GM18951 (cell line): ENCODE measurements around the gene PNKD.

ENCODE experiments used
- POLR2A ChIP-seq: IDR thresholded peaks from 4 replicates; pipeline ENCODE4 v1.6.1; 2011; ENCODE audit warnings: mild to moderate bottlenecking; ENCODE audit not compliant: insufficient read length, insufficient read depth; ENCODE audit errors: extremely low read depth
- in situ Hi-C: fragments of 300-500 bp; cut with MboI; formaldehyde crosslinking; loops from one replicate; pipeline ENCODE4 v1.12.0; 2022; ENCODE audit warnings: low sequenced_read_pairs, mixed read lengths, inconsistent platforms; ENCODE audit not compliant: unreplicated experiment

The PNKD gene

DNA sequence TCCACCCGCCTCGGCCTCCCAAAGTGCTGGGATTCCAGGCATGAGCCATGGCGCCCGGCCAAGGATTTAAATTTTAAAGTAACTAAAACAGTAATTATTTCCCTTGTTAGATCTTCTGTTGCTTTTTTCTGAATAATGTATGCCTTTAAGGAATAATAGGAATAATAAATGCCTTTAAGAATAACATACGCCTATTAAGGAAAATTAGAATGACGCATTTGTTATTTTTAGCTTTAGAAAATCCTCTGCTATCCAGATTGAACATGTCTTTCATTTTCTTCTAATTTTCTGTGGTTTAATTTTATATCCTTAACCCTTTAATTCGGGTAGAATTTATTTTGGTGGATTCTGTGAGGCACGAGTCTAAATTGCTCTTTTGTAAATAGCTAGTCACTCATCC is 45.1 kb downstream of the PNKD start:
- in situ Hi-C loops = loop anchor here (10.0 kb wide), 1 partner anchor 69 kb away; the partner anchor contains the start of gene SLC11A1
- TF ChIP-seq POLR2A = no peak

DNA sequence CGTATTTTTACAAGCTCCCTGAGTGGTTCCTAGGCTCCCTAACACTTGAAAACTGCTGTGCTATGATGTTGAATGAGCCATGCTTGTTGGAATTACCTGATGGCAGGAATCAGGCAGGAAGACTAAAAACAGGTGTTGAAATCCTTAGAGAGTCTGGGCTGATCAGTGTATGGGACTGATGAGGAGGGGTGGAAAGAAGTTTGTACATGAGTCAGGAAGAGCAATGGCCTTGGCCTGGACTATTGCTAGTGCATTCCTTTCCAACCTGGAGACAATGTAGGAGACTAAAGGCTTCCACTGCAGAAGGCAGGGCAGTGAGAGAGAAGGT is 46.9 kb downstream of the PNKD start:
- in situ Hi-C loops = loop anchor here (10.0 kb wide), 1 partner anchor 68 kb away; the partner anchor contains the start of gene SLC11A1
- TF ChIP-seq POLR2A = no peak

DNA sequence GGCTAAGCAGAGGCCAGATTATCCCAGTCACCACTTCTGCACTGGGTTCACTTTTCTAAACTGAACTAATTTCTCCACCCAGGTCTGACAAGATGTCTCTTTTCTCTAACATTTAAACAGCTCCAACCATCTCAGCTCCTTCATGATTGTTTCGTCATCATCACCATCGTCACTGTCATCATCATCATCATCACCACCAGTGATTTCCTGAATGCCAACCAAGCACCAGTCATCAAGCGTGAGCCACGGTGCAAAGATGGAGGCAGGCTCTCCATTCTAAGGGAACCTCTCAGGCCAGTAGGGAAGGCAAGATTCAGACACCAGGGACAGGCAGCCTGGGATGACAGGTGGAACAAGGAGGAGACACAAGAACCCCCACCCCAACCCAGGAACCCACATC is 47.5 kb downstream of the PNKD start:
- in situ Hi-C loops = loop anchor here (10.0 kb wide), 1 partner anchor 67 kb away; the partner anchor contains the start of gene SLC11A1
- no peak for TF ChIP-seq POLR2A

DNA sequence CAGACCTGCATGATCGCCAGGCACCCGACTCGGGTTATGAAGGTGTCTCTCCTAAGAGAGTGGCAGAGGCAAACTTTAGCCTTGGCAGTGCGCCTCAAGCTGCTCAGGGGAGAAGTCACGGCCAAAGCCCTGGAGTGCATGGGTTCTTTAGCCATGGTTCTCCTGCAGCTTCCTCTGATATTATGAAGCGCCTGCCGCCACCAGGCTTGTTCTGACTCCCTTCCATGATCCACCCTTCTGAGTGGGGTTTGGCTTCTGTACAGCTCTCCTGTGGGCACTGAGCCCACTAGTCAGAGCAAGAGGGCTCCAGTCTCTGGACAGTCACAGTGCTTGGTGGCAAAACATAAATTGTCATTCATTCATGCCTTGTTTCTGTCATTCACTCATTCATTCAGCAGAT is 47.9 kb downstream of the PNKD start:
- in situ Hi-C loops = loop anchor here (10.0 kb wide), 1 partner anchor 67 kb away; the partner anchor contains the start of gene SLC11A1
- no peak for TF ChIP-seq POLR2A

DNA sequence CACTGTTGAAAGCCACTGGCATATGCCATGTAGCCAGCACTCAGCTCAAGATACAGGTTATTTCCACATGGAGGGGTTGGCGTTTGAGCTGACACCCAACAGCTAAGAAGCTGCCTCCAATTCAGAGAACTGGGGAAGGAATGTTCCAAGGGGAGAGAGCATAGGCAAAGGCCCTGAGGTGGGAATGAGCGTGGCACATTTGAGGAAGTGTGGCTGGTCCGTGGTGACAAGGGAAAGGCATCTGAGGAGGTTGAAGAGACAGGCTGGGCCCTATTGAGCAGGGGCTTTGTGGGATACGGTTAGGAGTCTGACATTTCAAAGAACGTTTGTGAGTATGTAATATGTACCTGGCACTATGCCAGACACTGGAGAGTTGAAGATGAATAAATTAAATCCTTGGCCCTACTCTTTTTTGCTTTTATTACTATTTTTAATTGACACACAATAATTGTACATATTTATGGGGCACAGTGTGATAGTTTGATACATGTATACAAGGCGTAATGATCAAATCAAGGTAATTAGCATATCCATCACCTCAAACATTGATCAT is 49.6 kb downstream of the PNKD start:
- TF ChIP-seq POLR2A = no peak
- in situ Hi-C loops = loop anchor here (10.0 kb wide), 1 partner anchor 65 kb away; the partner anchor contains the start of gene SLC11A1

DNA sequence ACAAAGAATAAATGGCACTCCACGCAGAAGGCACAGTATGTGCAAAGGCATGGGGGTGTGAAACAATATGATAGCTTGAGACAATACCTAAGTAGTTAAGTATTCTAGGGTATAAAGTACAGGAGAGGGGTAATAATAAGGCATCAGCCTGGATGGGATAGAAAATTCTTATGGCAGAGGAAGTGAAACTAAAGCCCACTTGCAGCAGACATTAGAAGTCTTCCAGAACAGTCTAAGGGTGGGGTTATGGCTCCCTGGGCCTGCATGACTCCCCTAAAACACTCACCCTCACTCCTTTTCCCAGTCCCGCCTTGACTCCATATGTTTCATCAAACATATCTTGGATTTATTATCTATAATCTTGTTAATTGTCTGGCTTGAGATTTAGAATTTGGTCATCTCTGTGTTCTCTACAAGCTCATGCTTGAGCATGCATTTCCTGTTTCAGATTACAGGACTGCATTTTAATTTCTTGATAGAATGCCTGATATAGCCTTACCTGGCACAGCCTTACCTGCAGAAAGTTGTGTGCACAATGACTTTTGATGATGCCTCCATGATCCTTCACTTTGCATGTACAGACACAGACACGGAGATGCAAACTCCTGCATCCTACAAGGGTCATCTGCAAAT is 50.5 kb downstream of the PNKD start:
- in situ Hi-C loops = no loop called here
- TF ChIP-seq POLR2A = no peak

DNA sequence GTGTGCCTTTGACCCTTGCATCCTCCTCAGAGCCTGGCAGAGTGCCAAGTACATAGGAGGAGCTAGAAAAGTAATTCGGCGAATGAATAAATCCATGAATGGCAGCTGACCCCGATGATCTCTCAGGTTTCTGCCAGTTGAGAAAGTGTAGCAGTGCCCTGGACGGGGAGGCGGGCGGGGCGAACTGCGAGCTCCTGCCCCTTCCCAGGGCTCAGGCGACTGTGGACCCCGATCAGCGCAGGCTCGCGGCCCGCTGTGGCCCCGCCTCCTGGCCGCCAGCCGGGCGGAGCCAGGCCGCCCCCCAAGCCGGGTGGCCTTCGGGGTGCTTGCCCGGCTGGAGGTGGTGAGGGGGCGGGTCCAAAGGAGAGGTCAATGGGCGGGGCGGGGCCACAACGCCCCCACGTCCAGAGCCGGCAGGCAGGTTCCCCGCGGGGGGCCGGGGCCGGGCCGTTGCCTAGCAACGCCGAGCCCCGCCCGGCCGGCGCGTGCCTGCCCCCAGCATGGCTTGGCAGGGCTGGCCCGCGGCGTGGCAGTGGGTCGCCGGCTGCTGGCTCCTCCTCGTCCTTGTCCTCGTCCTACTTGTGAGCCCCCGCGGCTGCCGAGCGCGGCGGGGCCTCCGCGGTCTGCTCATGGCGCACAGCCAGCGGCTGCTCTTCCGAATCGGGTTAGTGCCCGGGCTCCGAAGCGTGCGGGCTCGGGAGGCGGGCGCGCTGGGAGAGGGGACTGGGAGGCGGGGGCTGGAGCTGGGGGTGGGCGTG is 52.6 kb downstream of the PNKD start:
- in situ Hi-C loops = no loop called here
- peak; percentile 53 for TF ChIP-seq POLR2A

DNA sequence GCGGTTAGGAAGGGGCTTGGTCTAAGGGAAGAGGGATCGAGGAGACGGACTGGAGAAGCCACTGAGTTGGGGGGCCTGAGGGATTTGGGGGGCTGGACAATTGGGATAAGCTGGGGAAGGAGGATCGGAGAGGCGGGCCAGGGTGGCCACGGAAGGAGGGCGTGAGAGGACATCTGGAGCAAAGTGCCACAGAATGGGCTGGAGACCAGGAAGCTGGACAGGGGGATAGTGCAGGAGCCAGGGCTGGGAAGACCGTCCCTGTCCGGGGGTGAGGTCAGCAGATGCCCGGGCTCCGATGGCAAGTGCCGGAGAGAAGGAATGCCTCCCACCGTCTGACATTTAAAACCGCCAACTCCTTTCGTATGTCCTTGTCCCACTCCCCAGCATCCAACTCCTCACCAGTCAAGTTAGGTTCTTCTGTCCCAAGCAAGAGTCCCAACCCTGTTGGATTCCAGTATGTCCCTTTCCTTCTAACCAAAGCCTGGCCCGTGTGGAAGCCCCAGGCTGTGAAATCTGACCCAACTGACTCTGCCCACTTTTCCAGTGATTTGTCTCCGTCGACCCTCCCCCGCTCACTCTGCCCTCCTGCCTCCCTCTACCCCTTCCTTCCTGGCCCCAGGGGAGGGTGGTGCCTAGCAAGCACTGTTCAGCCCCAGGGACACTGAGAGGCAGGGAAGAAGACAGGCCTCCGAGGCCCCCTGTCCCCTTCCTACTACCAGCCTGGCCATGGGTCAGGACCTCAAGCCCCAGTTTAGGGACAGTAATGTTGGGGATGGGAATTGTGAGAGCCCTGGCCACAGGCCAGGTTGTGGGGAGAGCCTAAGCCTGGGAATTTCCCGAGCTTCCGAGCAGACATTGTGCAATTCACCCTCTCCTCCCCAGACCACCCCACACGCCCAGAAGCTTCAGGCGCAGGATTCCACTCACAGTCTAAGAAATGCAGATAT is 53.5 kb downstream of the PNKD start:
- in situ Hi-C loops = no loop called here

DNA sequence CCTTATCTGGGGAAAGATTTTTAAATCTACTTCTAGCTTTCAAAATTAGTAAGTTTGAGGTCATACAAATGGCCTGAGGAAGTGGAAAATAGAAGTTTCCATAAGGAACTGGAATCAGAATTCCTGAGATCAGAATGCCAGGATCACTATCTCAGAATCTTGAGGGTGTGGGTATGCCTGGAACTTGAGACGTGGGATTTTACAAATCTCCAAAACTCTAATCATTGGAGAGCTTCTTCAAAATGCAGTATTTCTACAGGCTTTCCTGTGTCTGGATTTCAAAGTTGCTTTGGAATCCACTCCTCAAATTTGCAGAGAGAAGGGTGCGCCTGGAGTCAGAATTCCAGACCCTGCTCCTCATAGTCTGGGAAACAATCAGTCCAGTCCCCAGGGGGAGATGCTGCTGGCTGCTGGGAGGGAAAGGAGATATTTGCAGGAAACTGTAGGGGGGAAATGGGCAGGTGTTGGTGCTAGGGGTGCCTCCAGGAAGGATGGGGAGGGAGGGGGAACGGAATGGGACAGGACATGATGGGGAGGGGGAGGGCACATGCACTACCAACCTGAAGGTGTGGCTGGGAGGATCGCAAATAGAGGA is 55.3 kb downstream of the PNKD start:
- TF ChIP-seq POLR2A = no peak
- in situ Hi-C loops = no loop called here

More for the DNA sequence above, 53.5 kb downstream of the PNKD start:
- TF ChIP-seq POLR2A = no peak

DNA sequence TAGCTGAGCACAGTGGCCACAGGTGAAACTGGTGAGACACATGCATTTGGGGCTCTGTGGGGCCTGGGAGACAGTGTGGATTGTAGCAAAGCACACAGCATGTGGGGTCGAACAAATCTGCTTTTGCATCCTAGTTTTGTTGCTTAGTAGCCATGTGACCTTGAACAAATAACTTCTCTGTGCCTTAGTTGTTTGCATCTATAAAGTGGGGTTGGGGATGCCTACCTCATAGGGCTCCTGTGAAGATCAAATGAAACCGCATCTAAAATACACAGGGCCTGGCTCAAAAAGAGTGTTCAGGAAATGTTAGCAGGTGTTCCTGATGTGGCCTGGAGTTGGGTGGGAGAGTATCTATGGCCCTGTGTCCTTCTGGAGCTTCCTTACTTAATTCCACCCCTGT is 56.0 kb downstream of the PNKD start:
- no peak for TF ChIP-seq POLR2A
- in situ Hi-C loops = no loop called here

DNA sequence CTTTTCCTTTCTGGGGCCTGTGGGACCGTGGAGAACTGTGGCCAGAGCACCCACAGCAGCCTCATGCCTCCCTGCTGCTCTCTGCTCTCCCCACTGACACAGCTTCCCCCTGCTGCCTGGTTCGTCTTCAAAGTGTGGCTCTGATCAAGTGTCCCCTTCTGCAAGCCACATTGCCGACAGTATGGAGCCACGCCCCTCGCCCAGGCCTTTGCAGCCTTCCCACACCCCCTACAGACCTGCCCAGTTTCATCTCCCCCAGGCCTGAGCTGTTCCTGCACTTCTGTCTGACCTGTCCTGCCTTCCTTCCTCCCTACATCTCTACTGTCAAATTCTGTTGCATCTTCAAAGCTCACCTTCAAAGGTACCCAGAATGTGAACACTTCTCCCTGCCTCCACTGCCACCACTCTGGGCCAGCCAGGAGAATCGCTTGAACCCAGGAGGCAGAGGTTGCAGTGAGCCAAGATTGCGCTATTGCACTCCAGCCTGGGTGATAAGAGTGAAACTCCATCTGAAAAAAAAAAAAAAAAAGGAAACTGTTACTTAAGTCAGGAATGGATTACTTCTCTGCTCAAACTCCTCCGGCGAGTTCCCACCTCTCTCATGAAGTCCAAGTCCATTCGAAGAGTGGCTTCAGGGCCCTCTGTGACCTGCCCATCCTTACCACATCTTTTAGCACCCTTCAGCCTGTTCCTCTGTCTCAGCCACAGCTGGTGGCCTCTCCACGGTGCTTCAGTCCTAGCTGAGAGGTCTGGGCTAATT is 57.3 kb downstream of the PNKD start:
- no peak for TF ChIP-seq POLR2A
- in situ Hi-C loops = no loop called here

DNA sequence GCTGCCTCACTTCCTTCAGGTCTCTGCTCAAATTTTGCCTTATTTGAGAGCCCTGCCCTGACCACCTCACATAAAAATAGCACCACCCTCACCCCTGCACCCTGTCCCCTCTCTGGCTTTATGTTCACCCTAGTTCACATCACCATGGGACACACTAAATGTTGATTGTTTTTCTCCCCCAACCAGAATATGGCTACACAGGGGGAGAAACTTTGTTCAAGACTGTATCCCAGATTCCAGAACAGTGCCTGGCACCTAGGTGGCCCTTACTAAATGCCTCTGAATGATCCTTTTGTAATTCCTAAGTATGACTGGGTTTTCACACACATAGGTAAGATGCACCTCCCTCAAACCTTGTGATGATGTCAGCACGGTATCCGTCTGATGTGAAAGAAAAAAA is 58.0 kb downstream of the PNKD start:
- in situ Hi-C loops = no loop called here
- TF ChIP-seq POLR2A = no peak
